HG03460 (cell line): ENCODE results near the gene C9orf43.
"Not testable (repeated sequence)": the region's sequence is repeated elsewhere in the genome, so short reads cannot be mapped to it uniquely, and the experiment has no call there.

Experiments used
- ATAC-seq: cut with Tn5 transposase; IDR thresholded peaks from one replicate; pipeline ENCODE4 v1.9.1; 2021; ENCODE audit not compliant: unreplicated experiment

Gene C9orf43

GRCh38 chr9:113381441-113381840, 29.1 kb upstream of the C9orf43 start:
- ATAC-seq, result not testable (repeated sequence)

GRCh38 chr9:113381909-113382411, 28.6 kb upstream of the C9orf43 start:
- ATAC-seq, result no peak

- no peak for ATAC-seq
Measured at GRCh38 chr9:113386571-113387393, 23.8 kb upstream of the C9orf43 start.

GRCh38 chr9:113387560-113388230, 22.9 kb upstream of the C9orf43 start:
- ATAC-seq, result no peak

GRCh38 chr9:113388833-113389232, 21.7 kb upstream of the C9orf43 start:
- ATAC-seq, result no peak

- no peak for ATAC-seq
Measured at GRCh38 chr9:113389451-113389850, 21.1 kb upstream of the C9orf43 start.

- ATAC-seq, result no peak
Measured at GRCh38 chr9:113390192-113390960, 20.2 kb upstream of the C9orf43 start.

- no peak for ATAC-seq
Measured at GRCh38 chr9:113391917-113392316, 18.6 kb upstream of the C9orf43 start.

- no peak for ATAC-seq
Measured at GRCh38 chr9:113393281-113393680, 17.3 kb upstream of the C9orf43 start.

GRCh38 chr9:113395000-113395861, 15.3 kb upstream of the C9orf43 start:
- no peak for ATAC-seq

GRCh38 chr9:113397203-113397631, 13.3 kb upstream of the C9orf43 start:
- ATAC-seq, result no peak

GRCh38 chr9:113398796-113399195, 11.8 kb upstream of the C9orf43 start:
- ATAC-seq, result no peak

- no peak for ATAC-seq
Measured at GRCh38 chr9:113399646-113400200, 10.8 kb upstream of the C9orf43 start.

- ATAC-seq, result peak; percentile 98
Measured at GRCh38 chr9:113401027-113401792, 9.3 kb upstream of the C9orf43 start, which contains the start of gene ALAD. Gene ALAD, minus strand, starts transcription at chr9:113401284. Its CDS starts 7,725 bp downstream, at chr9:113393559.

- no peak for ATAC-seq
Measured at GRCh38 chr9:113403646-113404045, 6.9 kb upstream of the C9orf43 start.

- not testable (repeated sequence) for ATAC-seq
Measured at GRCh38 chr9:113406353-113406752, 4.2 kb upstream of the C9orf43 start.

- ATAC-seq, result not testable (repeated sequence)
Measured at GRCh38 chr9:113406873-113407511, 3.6 kb upstream of the C9orf43 start.

- ATAC-seq, result no peak
Measured at GRCh38 chr9:113409481-113409880, 1.1 kb upstream of the C9orf43 start.

GRCh38 chr9:113409883-113410206, 702 bp upstream of the C9orf43 start:
- ATAC-seq, result peak; percentile 6
